GM19035 (cell line): ENCODE data around the gene MED29.

ENCODE experiments used
- ATAC-seq: cut with Tn5 transposase; IDR thresholded peaks from one replicate; pipeline ENCODE4 v1.9.1; 2021; ENCODE audit not compliant: unreplicated experiment

The MED29 gene

GRCh38 chr19:39397360-39398296 is 6.5 kb downstream of the MED29 start:
- ATAC-seq: no peak

- ATAC-seq: no peak
Measured at GRCh38 chr19:39398297-39398864, 7.2 kb downstream of the MED29 start.

GRCh38 chr19:39399668-39400050 is 8.5 kb downstream of the MED29 start:
- ATAC-seq: no peak

GRCh38 chr19:39400061-39400460 is 8.9 kb downstream of the MED29 start:
- no peak for ATAC-seq

DNA sequence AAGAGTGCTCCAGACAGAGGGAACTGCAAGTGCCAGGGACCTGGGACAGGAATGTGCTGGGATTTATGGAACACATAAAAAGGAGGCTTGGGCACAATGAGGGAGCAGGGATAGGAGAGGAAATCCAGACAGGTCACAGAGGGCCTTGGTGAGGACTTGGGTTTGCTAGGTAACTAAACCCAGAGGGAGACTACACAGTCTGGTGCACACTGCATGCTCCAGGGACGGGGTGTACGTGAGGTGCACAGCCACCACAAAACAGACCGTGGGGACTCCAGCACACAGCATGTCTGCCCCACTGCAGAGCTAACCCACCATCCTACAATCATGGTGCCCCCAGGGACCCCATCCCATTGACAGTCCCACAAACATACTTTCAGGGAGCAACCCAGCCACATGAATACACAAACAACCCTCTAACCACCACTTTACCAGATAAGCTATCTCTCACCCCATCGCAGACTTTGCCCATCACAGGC is 9.9 kb downstream of the MED29 start:
- no peak for ATAC-seq

GRCh38 chr19:39401549-39402345 is 10.6 kb downstream of the MED29 start:
- no peak for ATAC-seq

DNA sequence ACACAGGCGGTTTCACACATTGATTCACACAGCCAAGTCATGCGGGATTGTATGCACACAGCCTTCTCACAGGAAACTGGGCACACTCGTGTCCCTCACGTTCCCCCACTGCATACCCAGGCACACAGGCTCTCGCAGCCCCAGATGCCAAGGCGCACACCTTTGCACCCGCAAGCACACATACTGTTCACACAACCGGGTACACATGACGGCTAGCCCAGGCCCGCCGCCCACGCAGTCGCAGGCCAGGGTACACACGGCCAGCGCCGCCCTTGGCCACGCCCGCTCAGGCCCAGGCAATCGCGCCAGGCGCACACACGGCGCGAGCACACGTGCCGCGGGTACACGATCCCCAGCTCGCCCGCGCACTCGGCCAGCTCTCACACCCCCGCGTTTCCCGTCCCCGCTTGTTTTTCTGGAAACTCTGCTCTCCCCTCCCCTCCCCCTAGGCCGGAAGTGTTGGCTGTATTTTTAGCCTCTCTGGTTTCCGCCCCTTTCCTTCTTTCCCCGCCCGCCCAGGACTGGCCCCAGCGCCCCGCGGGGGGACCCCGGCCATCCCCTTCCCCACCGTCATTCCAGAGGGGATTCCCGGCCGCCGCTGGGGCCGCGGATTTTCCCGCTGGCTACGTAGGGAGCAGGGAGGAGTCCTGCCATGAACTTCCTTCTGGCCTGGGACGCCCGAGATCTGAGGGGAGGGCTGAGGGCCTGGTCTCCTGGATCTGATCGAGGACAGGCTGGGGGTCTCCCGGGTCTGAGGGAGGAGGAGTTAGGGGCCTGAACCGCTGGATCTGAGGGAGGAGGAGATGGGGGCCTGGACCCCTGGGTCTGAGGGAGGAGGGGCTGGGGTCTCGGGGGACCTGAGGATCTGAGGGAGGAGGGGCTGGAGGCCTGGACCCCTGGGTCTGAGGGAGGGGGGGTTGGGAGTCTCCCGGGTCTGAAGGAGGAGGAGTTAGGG is 11.4 kb downstream of the MED29 start:
- peak; percentile 34 for ATAC-seq

GRCh38 chr19:39403331-39404312 is 12.4 kb downstream of the MED29 start:
- ATAC-seq: peak; percentile 33

DNA sequence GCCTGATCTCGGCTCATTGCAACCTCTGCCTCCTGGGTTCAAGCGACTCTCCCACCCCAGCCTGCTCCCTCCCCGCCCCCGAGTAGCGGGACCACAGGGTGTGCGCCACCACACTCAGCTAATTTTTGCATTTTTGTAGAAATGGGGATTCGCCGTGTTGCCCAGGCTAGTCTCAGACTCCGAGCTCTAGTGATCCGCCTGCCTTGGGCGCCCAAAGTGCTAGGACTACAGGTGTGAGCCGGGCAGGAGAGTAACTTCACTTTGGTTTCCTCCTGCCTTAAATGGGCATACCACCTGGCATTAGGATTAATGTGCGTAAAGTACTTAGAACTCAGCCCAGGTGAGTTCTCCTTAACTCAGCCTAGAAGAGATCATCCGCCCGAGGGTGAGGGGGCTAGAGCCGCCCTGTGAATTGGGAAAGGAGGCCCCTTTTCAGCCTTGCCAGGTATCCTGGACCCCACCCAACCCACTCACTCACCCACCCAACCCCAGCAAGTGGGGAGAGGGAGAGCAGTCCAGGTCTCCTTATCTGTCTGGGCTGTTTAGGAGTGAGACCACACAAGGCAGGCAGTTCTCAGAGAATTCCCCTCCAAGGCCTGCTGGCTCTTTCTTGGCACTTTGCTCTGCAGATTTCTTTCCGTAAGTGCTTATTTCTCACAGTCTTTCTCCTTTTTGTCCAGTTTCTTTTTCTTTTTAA is 14.2 kb downstream of the MED29 start:
- ATAC-seq: no peak

DNA sequence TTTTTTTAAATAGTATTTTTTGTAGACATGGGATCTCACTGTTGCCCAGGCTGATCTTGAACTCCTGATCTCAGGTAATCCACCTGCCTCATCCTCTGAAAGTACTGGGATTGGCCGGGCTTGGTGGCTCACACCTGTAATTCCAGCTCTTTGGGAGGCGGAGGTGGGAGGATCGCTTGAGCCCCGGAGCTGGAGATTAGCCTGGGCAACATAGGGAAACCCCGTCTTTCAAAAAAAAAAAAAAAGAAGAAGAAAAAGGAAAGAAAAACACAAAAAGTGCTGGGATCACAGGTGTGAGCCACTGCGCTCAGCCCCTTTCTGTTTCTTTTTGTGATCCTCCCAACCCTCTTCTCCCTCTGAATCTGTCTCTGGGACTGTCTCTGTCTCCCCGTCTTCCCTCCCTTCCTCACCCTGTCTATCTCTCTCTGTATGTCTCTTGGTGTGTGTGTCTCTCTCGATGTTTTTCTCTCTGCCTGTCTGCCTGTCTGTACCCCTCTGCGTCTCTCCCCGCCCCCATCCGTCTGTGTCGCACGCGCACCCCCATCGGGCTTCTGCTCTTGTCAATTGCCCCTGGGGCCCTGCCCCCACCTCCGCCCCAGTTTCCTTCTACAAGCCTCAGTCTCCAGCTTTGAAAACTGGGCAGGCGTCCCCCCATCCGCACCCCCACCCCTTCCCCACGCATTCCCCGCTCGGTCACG is 14.9 kb downstream of the MED29 start:
- ATAC-seq: no peak

DNA sequence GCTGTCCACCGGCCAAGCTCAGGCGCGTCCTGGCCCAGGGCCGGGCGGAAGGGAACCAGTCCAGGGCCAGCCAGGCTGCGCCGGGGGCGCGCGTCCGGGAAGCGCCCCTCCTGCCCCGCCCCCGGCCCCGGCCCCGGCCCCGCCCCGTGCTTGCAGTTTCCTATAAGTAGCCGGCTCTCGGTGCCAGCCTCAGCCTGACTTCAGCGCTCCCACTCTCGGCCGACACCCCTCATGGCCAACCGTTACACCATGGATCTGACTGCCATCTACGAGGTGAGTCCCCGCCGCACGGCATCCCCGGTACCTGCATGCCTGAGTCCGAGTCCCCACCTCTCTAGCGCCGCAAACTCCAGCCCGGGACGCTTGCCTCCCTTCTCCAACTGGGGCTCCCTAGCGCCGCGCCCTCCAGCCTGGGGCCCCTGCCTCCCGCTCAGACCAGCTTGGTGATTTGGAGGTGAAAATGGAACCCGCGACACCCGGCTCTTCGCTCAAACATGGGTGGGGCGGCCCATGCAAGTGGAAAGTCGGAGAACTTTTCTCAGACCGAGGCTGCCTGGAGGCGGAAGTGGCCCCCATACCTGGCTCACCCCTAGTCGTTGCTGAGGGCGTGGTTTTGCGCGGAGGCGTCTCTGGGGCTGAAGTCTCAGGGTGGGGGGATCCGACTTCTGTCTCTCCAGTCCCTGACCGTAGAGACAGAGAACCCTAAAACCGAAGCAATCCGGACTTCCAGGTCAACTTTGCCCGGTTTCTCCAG is 15.7 kb downstream of the MED29 start, which contains the start of gene ZFP36:
ZFP36 (plus strand) TSS at position 192 of the 754 bp plus-strand sequence; CDS start at position 250, 58 bp downstream.
- ATAC-seq: peak; percentile 21

DNA sequence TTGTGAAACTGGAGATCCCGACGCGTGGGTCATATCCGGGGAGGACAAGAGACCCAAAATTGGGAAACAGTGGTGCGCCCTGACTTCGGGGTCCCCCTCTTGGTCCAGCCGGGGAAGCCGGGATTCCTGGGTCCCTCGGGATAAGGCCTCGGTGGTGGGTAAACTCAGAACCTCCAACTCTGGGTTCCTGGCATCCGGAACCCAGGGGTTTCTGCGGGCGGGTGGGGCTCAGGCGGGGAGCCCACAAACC is 16.2 kb downstream of the MED29 start:
- no peak for ATAC-seq

GRCh38 chr19:39407660-39408391 is 16.6 kb downstream of the MED29 start:
- no peak for ATAC-seq

GRCh38 chr19:39408392-39409207 is 17.4 kb downstream of the MED29 start:
- ATAC-seq: no peak

- no peak for ATAC-seq
Measured at GRCh38 chr19:39409208-39410016, 18.2 kb downstream of the MED29 start.
